ENCODE measurements around the gene RIPK3.

Gene RIPK3

DNA sequence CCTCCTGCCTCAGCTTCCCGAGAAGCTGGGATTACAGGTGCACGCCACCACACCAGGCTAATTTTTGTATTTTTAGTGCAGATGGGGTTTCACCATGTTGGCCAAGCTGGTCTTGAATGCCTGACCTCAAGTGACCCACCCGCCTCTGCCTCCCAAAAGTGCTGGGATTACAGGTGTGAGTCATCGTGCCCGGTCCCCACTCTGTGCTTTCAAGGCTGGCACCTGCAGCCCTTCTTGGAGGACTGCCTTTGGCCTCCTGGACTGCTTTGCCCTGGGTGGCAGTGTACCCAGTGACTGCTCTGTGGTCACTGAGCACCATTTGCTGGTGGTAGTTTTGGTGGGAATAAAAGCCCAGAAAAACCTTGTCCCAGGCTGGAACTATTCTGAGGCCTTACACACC is 52.8 kb downstream of the RIPK3 start:
- FAIRE-seq (no peak), DNase-seq (ENCODE audit: extremely low spot score, insufficient read length, low read depth) (no peak)

All from GM18507 (cell line).